H9 (cell line): ENCODE results near the gene DIP2C. TPM values are rescaled to one million over a fixed set of nuclear protein-coding genes. Genes with fewer than 3 reads are reported as not detected.

ENCODE experiments used
- DNase-seq: peaks from one replicate; pipeline ENCODE4 v3.0.0-alpha.2; 2017
- H2AFZ ChIP-seq: one replicate; pipeline ENCODE4 v1.6.1; 2013; ENCODE audit warnings: mild to moderate bottlenecking, low read length, control low read depth, moderate library complexity
- H2AK5ac ChIP-seq: 2 replicates; pipeline ENCODE4 v1.6.1; 2013; ENCODE audit warnings: low read length, control low read depth, mixed read lengths; ENCODE audit not compliant: insufficient read length
- H2BK120ac ChIP-seq: one replicate; pipeline ENCODE4 v1.6.1; 2013; ENCODE audit warnings: low read depth, mild to moderate bottlenecking, low read length, control low read depth, inconsistent platforms; ENCODE audit not compliant: poor library complexity, severe bottlenecking
- H2BK12ac ChIP-seq: 2 replicates; pipeline ENCODE4 v1.6.1; 2013; ENCODE audit warnings: low read length, control low read depth, mixed read lengths, low read depth; ENCODE audit not compliant: insufficient read length
- H2BK15ac ChIP-seq: 2 replicates; pipeline ENCODE4 v1.6.1; 2013; ENCODE audit warnings: low read depth, low read length, control low read depth
- H2BK20ac ChIP-seq: one replicate; pipeline ENCODE4 v1.6.1; 2013; ENCODE audit warnings: low read depth, mild to moderate bottlenecking, low read length, control low read depth, inconsistent platforms; ENCODE audit not compliant: poor library complexity, severe bottlenecking
- H2BK5ac ChIP-seq: 2 replicates; pipeline ENCODE4 v1.6.1; 2013; ENCODE audit warnings: low read length, control low read depth, mixed read lengths; ENCODE audit not compliant: insufficient read length
- H3K14ac ChIP-seq: 2 replicates; pipeline ENCODE4 v1.6.1; 2013; ENCODE audit warnings: low read length, control low read depth; ENCODE audit not compliant: insufficient read depth
- H3K18ac ChIP-seq: 2 replicates; pipeline ENCODE4 v1.6.1; 2013; ENCODE audit warnings: low read depth, mild to moderate bottlenecking, mixed read lengths, low read length, control low read depth; ENCODE audit not compliant: insufficient read length
- H3K23ac ChIP-seq: 2 replicates; pipeline ENCODE4 v1.6.1; 2013; ENCODE audit warnings: low read length, control low read depth, mixed read lengths, low read depth; ENCODE audit not compliant: insufficient read length
- H3K23me2 ChIP-seq: 2 replicates; pipeline ENCODE4 v1.6.1; 2013; ENCODE audit warnings: low read depth, mild to moderate bottlenecking, mixed read lengths, low read length, control low read depth; ENCODE audit not compliant: insufficient read length, poor library complexity, severe bottlenecking
- H3K27ac ChIP-seq: 2 replicates; pipeline ENCODE4 v1.5.1; 2013; ENCODE audit warnings: low read length, control low read depth, mixed read lengths, low read depth; ENCODE audit not compliant: insufficient read length
- H3K27me3 ChIP-seq: 2 replicates; pipeline ENCODE4 v1.6.1; 2013; ENCODE audit warnings: low read length, control low read depth, inconsistent platforms; ENCODE audit not compliant: insufficient read depth
- H3K4ac ChIP-seq: 2 replicates; pipeline ENCODE4 v1.6.1; 2013; ENCODE audit warnings: low read depth, mild to moderate bottlenecking, control low read depth, inconsistent platforms, low read length, moderate library complexity
- H3K4me1 ChIP-seq: 2 replicates; pipeline ENCODE4 v1.6.1; 2013; ENCODE audit warnings: low read length, control low read depth, inconsistent platforms; ENCODE audit not compliant: insufficient read depth
- H3K4me2 ChIP-seq: 2 replicates; pipeline ENCODE4 v1.6.1; 2013; ENCODE audit warnings: low read length, control low read depth, mixed read lengths; ENCODE audit not compliant: insufficient read length, insufficient read depth
- H3K56ac ChIP-seq: 2 replicates; pipeline ENCODE4 v1.6.1; 2013; ENCODE audit warnings: low read depth, mild to moderate bottlenecking, mixed read lengths, low read length, control low read depth; ENCODE audit not compliant: insufficient read length
- H3K79me1 ChIP-seq: 2 replicates; pipeline ENCODE4 v1.6.1; 2013; ENCODE audit warnings: low read depth, mild to moderate bottlenecking, moderate library complexity, low read length, control low read depth, inconsistent platforms; ENCODE audit not compliant: insufficient read depth, poor library complexity, severe bottlenecking
- H3K79me2 ChIP-seq: 2 replicates; pipeline ENCODE4 v1.6.1; 2013; ENCODE audit warnings: low read length, control low read depth, inconsistent platforms; ENCODE audit not compliant: insufficient read depth
- H3K9ac ChIP-seq: 2 replicates; pipeline ENCODE4 v1.6.1; 2013; ENCODE audit warnings: low read length, control low read depth, mixed read lengths; ENCODE audit not compliant: insufficient read length; ENCODE audit errors: extremely low read depth
- H3K9me3 ChIP-seq: one replicate; pipeline ENCODE4 v1.6.1; 2013; ENCODE audit warnings: low read depth, low read length, inconsistent platforms; ENCODE audit not compliant: control insufficient read depth
- H3T11ph ChIP-seq: one replicate; pipeline ENCODE4 v1.6.1; 2013; ENCODE audit warnings: mild to moderate bottlenecking, low read length, control low read depth, inconsistent platforms
- H4K20me1 ChIP-seq: one replicate; pipeline ENCODE4 v1.6.1; 2013; ENCODE audit not compliant: control insufficient read depth, insufficient read length, insufficient read depth
- H4K5ac ChIP-seq: 2 replicates; pipeline ENCODE4 v1.6.1; 2013; ENCODE audit warnings: low read depth, mild to moderate bottlenecking, mixed read lengths, low read length, control low read depth; ENCODE audit not compliant: insufficient read length
- H4K8ac ChIP-seq: replicated peaks from 2 replicates; pipeline ENCODE4 v1.6.1; 2013; ENCODE audit warnings: low read length, control low read depth, mixed read lengths, low read depth; ENCODE audit not compliant: insufficient read length
- H4K91ac ChIP-seq: 2 replicates; pipeline ENCODE4 v1.6.1; 2013; ENCODE audit warnings: low read depth, mild to moderate bottlenecking, moderate library complexity, mixed read lengths, low read length, control low read depth; ENCODE audit not compliant: insufficient read length
- H3K27ac Mint-ChIP-seq, 3 experiments: 2 replicates in 2 of 3; 3 replicates in 1 of 3; pipeline ENCODE4 v1.8.0; 2020 to 2021; ENCODE audit warnings: mixed read lengths in 3 of 3, mild to moderate bottlenecking in 1 of 3, moderate library complexity in 1 of 3
- H3K27me3 Mint-ChIP-seq: 2 replicates; pipeline ENCODE4 v1.8.0; 2021; ENCODE audit warnings: low read depth, mild to moderate bottlenecking, moderate library complexity, mixed read lengths
- H3K36me3 Mint-ChIP-seq, 3 experiments: 2 replicates in 2 of 3; 3 replicates in 1 of 3; pipeline ENCODE4 v1.8.0; 2020 to 2021; ENCODE audit warnings: low read depth in 3 of 3, mixed read lengths in 3 of 3; ENCODE audit not compliant: insufficient read depth in 1 of 3
- H3K4me1 Mint-ChIP-seq, 2 experiments: 2 replicates each; pipeline ENCODE4 v1.8.0; 2020; ENCODE audit warnings: mixed read lengths in 2 of 2
- H3K4me3 Mint-ChIP-seq, 2 experiments: 2 replicates in 1 of 2; 3 replicates in 1 of 2; pipeline ENCODE4 v1.8.0; 2020 to 2021; ENCODE audit warnings: mild to moderate bottlenecking in 2 of 2, mixed read lengths in 2 of 2, moderate library complexity in 1 of 2
- H3K9me3 Mint-ChIP-seq, 2 experiments: 2 replicates in 1 of 2; 3 replicates in 1 of 2; pipeline ENCODE4 v1.8.0; 2020; ENCODE audit warnings: mild to moderate bottlenecking in 2 of 2, mixed read lengths in 2 of 2, moderate library complexity in 1 of 2
- CTCF ChIP-seq: fragments of 200-600 bp; sonication (generic); conservative IDR thresholded peaks from 3 replicates; pipeline ENCODE4 v1.8.0; 2021; ENCODE audit warnings: antibody characterized with exemption, mild to moderate bottlenecking
- WGBS: extraction: QIAGEN DNeasy Blood & Tissue Kit; methylation state at CpG from one replicate; pipeline ENCODE4 v1.1.7; 2013; ENCODE audit warnings: missing lambda C conversion rate, low lambda C conversion rate, mixed read lengths; ENCODE audit not compliant: insufficient read length; ENCODE audit errors: extremely low coverage; 5-methylcytosine and 5-hydroxymethylcytosine counted together
- total RNA-seq: library from RNA; stranded (reverse); gene quantifications from 2 replicates; pipeline ENCODE4 v1.2.1, GENCODE V29; 2021

Gene DIP2C
- total RNA-seq, 1 experiment from 2014 or later: 7.9 TPM

DNA sequence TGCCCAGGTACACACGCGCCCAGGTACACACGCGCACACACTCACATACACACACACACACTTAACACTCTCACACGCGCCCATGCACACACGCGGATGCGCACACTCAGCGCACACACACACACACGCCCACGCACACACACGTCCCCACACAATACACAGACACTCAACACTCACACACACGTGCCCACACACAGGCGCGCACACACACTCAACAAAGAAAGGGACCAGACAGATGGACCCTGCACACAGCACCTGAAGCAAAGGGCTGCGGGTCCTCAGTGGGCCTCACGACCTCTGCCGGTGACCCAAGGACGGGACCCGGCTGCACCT, 296.8 kb downstream of the DIP2C start:
- Histone ChIP-seq H4K8ac (no peak overlapping the region), H4K5ac (no peak overlapping the region), H3K23ac (no peak overlapping the region), H3K9ac (no peak overlapping the region), H2BK12ac (no peak overlapping the region), H3K4me1 (0 out of 2 replicates have a peak, but pooled peaks cover 2% of the 10 kb centered on the region), H2BK15ac (no peak overlapping the region), H3K23me2 (no peaks in the 10 kb centered on the region), H2BK20ac (no peak overlapping the region), H3K27me3 (no peaks in the 10 kb centered on the region), H2BK120ac (no peak overlapping the region), H3K14ac (no peak overlapping the region; the same call in 1 of the 2 replicates), H4K20me1 (no peaks in the 10 kb centered on the region), H3K9me3 (no peaks in the 10 kb centered on the region), H3K56ac (no peak overlapping the region), H3K4ac (no peak overlapping the region), H3K4me2 (no peak overlapping the region), H3K79me2 (no peaks in the 10 kb centered on the region), H3K18ac (no peak overlapping the region), H2AK5ac (no peak overlapping the region), H3T11ph (no peak overlapping the region), H2AFZ (no peak overlapping the region), H4K91ac (no peak overlapping the region), H2BK5ac (no peak overlapping the region), H3K27ac (no peak overlapping the region), H3K79me1 (no peaks in the 10 kb centered on the region)
- H3K9me3 Mint-ChIP-seq: 0 out of 5 replicates have a peak, but pooled peaks cover 0 to 2% of the 10 kb centered on the region in 2 experiments
- H3K36me3 Mint-ChIP-seq: peaks cover 3 to 11% (median 8%) of the 10 kb centered on the region in 3 experiments; a peak in 6 of 7 replicates
- WGBS: no CpG with 5 or more reads among the region's 21 CpGs
- H3K27me3 Mint-ChIP-seq: no peaks in the 10 kb centered on the region
- DNase-seq: no peak
- H3K27ac Mint-ChIP-seq: peak overlapping the region; percentile 4 to 36 (median 9); a peak in 4 of 7 replicates
- peaks cover 8 to 16% of the 10 kb centered on the region in 2 experiments for H3K4me1 Mint-ChIP-seq
- no peak overlapping the region for H3K4me3 Mint-ChIP-seq
- no peak for TF ChIP-seq CTCF
